GM12878 (cell line): ENCODE results near the gene UPK3BL1.
"Not testable (repeated sequence)": the region's sequence is repeated elsewhere in the genome, so short reads cannot be mapped to it uniquely, and the experiment has no call there.

Experiments
- BCL11A ChIP-seq: IDR thresholded peaks from 2 replicates; pipeline ENCODE4 v1.6.1; 2011; ENCODE audit warnings: low read depth, low read length
- CHD2 ChIP-seq: IDR thresholded peaks from 2 replicates; pipeline ENCODE4 v1.6.1; 2011; ENCODE audit warnings: low read depth, low read length, improper control_type of control experiment, borderline replicate concordance
- POLR2A ChIP-seq: IDR thresholded peaks from 2 replicates; pipeline ENCODE4 v1.6.1; 2011; ENCODE audit warnings: low read depth, mild to moderate bottlenecking, low read length
- SIX5 ChIP-seq: IDR thresholded peaks from 2 replicates; pipeline ENCODE4 v1.6.1; 2011; ENCODE audit warnings: mild to moderate bottlenecking, low read depth, low read length, moderate library complexity; ENCODE audit not compliant: severe bottlenecking
- ZBED1 ChIP-seq: IDR thresholded peaks from 2 replicates; pipeline ENCODE4 v1.6.1; 2016; ENCODE audit warnings: borderline replicate concordance
- TF ChIP-seq, protein P1 (sequence below): IDR thresholded peaks from 2 replicates; pipeline ENCODE4 v1.6.1; 2012; ENCODE audit warnings: low read depth, low read length, improper control_type of control experiment
- TF ChIP-seq, protein P2 (sequence below), 3 experiments: IDR thresholded peaks in 2 of 3; conservative IDR thresholded peaks in 1 of 3; 2 replicates each; pipeline ENCODE4 v1.5.1; 2011; ENCODE audit warnings: low read depth in 3 of 3, low read length in 3 of 3, mild to moderate bottlenecking in 3 of 3, control low read depth in 2 of 3, moderate library complexity in 2 of 3, inconsistent platforms in 1 of 3, mixed read lengths in 1 of 3; ENCODE audit not compliant: control insufficient read depth in 2 of 3, insufficient read depth in 1 of 3; ENCODE audit errors: extremely low read depth in 1 of 3

DNA sequence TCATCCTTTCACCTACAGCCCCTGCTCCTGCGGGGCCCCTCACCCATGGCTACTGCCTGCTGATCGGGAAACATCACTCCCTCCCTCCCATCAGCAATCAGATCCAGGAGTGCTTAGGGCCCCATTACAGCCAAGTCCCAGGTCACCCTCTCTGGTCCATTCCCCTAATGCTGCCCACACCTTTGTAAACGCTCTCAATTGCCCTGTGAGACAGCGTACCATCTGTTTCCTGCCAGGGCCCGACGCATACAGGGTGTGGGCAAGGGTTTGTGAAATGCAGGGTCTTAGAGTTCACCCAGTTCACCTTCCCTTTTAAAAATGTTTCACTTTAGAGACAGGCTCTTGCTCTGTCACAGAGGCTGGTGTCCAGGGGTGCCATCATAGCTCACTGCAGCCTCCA lies 8.3 kb downstream of the UPK3BL1 start:
- not testable (repeated sequence) for TF ChIP-seq BCL11A, ZBED1, CHD2, POLR2A, SIX5
- TF ChIP-seq, protein P1, sequence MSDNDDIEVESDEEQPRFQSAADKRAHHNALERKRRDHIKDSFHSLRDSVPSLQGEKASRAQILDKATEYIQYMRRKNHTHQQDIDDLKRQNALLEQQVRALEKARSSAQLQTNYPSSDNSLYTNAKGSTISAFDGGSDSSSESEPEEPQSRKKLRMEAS, result not testable (repeated sequence)
- TF ChIP-seq, protein P2, sequence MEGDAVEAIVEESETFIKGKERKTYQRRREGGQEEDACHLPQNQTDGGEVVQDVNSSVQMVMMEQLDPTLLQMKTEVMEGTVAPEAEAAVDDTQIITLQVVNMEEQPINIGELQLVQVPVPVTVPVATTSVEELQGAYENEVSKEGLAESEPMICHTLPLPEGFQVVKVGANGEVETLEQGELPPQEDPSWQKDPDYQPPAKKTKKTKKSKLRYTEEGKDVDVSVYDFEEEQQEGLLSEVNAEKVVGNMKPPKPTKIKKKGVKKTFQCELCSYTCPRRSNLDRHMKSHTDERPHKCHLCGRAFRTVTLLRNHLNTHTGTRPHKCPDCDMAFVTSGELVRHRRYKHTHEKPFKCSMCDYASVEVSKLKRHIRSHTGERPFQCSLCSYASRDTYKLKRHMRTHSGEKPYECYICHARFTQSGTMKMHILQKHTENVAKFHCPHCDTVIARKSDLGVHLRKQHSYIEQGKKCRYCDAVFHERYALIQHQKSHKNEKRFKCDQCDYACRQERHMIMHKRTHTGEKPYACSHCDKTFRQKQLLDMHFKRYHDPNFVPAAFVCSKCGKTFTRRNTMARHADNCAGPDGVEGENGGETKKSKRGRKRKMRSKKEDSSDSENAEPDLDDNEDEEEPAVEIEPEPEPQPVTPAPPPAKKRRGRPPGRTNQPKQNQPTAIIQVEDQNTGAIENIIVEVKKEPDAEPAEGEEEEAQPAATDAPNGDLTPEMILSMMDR (IDR thresholded peaks at IDR 0.05 in 2 of 3, conservative IDR thresholded peaks at IDR 0.05 in 1 of 3; ENCODE audit: control insufficient read depth in 2 of 3, extremely low read depth in 1 of 3, insufficient read depth in 1 of 3, low read depth in 3 of 3, low read length in 3 of 3), result not testable (repeated sequence)
